Stomach (tissue), 4 donors: ENCODE results near the gene TBX21.

Experiments used
- POLR2AphosphoS5 ChIP-seq, 3 donors: sonication (generic); formaldehyde crosslinking; IDR thresholded peaks; one replicate each; pipeline ENCODE4 v1.6.1; 2016; ENCODE audit warnings: antibody characterized with exemption in 3 of 3
- TF ChIP-seq, protein P1 (sequence below), 7 experiments: fragments of 450-650 bp in 4 of 7; fragments of 200-600 bp in 3 of 7; sonication (generic) in 3 of 7; IDR thresholded peaks; one replicate each; pipeline ENCODE4 v1.5.1; 2016 to 2019; ENCODE audit warnings: antibody characterized with exemption in 7 of 7, control low read depth in 2 of 7, mild to moderate bottlenecking in 1 of 7

DNA sequence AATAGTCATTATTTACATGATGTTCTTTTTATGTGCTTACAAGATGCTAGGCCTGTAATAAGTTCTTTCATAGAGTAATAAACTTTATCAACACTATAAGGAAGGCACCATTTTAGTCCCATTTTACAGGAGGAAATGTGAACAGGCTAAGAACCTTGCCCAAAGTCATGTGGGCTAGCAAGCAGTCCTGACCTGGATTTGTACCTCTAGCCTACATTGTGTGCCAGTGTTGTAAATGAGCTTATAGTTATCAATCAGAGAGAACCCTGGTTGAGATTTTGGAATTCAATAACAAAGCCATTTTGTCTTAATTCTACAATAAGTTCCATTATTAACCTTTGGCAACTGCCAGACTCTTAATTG lies 45.7 kb upstream of the TBX21 start:
- TF ChIP-seq, protein P1, sequence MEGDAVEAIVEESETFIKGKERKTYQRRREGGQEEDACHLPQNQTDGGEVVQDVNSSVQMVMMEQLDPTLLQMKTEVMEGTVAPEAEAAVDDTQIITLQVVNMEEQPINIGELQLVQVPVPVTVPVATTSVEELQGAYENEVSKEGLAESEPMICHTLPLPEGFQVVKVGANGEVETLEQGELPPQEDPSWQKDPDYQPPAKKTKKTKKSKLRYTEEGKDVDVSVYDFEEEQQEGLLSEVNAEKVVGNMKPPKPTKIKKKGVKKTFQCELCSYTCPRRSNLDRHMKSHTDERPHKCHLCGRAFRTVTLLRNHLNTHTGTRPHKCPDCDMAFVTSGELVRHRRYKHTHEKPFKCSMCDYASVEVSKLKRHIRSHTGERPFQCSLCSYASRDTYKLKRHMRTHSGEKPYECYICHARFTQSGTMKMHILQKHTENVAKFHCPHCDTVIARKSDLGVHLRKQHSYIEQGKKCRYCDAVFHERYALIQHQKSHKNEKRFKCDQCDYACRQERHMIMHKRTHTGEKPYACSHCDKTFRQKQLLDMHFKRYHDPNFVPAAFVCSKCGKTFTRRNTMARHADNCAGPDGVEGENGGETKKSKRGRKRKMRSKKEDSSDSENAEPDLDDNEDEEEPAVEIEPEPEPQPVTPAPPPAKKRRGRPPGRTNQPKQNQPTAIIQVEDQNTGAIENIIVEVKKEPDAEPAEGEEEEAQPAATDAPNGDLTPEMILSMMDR (IDR thresholded peaks at IDR 0.05): no peak
- TF ChIP-seq POLR2AphosphoS5 (IDR thresholded peaks at IDR 0.05): no peak
